ENCODE results near the gene APEH.

Gene APEH

DNA sequence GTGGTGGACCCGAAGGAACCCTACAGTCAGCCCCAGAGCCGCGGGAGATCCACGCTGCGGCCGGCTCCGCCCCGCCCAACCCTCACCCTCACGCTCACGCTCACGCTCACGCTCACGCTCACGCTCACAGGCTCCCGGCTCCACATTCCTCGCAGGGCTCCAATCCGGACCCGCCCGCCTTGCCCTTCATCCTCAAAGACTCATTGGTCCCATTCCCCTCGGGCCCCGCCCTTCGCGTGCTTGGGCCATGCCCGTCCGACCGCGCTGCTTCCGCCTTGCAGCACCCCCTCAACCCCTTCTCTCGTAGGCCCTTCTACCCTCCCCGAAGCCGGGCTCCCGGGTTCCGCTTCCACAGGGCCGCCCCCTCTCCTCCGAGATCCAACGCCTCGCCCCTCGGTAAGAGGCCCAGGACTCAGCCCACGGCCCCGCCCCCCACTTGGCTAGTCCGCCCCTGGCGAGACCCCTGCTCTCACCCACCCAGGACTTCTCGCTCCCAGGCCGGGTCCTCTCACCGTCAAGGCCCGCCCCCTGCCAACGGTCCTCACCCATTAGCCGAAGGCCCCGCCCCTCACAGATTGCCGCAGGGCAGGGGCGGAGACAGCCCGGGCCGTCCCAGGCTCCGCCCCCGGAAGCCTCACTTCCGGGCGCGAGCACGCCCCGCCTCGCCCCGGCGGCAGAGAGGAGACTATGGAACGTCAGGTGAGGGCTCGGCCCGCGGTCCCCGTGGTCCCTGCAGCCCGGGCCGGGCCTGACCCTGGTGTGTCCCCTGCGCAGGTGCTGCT is at the start of gene APEH:
Gene APEH (plus strand): TSS at position 637 of the 782 bp plus-strand sequence. CDS start 51 bp downstream, at position 688.
- DNase-seq, result no peak

DNA sequence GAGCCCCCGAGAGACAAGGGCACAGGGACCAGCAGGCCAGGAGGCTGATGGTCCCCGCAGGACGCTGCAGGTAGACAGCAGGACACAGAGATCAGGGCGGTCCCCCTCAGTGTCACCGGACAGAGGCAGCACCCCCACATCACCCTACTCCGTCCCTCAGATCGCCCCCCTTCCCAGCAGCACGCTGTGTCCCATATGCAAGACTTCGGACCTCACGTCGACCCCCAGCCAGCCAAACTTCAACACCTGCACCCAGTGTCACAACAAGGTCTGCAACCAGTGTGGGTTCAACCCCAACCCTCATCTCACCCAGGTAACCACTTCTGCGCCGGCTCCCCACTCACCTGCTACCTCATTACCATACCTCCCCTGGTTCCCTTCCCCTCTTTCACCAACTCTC is 49.1 kb upstream of the APEH start:
- DNase-seq, result no peak

DNA sequence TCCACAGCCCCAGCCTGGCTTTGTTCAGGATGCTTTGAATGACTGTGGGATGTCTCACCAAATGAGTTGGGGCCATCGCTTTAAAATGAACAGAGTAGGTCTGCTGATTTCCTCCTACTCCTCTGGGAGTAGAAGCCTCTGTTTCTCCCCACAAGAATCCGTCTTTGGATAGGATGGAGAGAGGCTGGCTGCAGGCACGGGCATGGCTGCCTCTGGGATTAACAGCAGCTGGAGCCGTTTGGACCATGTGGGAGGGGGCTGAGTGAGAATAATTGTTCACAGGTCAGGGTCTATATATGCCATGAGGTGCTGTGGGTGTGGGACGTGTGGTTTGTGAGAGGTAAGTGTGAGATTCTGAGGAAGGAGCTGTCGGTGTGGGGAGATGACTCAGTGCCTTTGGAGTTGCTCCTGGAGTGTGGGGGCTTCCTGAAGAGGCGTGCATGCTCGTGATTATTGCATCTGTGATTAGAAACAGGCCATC is 48.0 kb upstream of the APEH start:
- peak in 1 of 2 donors; percentile 32 for DNase-seq

DNA sequence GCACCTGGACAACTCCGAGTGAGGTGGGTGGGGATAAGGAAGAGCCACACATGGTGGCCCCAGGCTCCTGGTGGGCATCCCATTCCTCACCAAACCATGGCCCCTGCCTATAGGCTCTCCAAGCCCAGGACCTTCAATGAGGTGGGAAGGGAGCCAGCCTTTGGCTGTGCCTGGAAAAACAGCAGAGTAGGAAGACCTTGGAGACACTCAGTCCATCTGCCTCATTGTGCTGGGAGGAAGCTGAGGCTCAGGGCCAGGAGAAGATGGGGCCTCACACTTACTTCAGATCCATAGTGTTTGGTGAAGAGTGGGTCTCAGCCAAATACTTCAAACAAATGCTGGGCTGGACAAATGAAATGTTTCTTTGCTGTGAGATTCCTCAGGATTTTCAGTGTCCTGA is 47.4 kb upstream of the APEH start:
- no peak for DNase-seq

DNA sequence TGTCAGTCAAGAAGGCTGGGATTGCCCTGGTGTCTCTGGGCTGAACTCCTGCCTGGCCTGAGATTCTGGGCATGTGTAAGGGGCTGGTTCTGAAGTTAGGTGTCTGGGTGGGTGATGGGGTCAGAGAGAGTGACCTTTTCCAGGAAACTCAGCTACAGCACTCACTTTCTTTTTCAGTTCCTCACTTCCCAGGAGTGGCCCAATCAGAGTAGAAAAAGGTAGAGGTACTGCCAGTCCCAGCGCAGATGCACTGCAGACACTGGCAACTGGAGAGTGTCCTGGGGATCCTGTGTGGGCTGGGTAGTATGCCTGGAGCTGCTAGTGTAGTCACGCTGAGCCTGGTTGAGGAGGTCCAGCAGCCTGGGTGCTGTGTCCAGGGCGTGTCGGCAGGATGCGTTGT is 46.5 kb upstream of the APEH start:
- DNase-seq, result no peak

DNA sequence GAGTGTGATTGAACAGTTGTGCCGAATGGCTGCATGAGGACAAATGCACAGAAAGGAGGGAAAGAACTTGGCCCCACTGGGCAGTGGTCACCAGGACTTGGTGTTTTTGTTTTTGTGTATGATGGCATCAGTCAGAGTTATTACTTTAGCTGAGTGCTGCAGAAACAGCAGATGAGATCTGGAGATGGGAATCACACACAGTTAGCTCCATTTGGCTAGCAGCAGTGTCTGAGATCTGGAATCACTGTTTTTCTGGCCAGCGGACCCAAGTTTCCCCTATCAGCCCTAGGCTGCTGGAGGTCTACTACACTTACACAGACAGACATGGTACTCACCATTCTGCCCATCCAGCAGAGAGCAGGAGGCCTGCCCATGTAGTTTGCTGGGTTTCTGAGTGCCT is 45.9 kb upstream of the APEH start:
- DNase-seq, result no peak

DNA sequence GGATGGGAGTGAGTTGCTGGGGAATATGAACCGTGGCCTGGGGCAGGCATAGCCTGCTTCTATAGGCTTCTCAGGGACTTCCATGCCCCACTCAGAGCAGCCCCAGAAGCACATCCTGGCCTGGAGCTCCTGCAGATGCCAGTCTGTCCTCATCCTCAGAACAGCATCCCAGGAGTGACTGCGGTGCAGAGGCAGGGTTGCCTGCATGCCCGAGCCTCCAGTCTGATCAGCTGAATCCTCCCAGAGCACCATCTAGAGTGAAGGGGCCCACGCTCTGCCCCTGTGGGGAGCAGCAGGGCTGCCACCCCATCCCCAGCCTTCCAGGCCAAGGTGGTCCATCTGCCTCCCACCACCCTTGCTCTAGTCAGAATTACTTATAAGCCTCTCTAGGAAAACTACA is 44.7 kb upstream of the APEH start:
- no peak for DNase-seq

DNA sequence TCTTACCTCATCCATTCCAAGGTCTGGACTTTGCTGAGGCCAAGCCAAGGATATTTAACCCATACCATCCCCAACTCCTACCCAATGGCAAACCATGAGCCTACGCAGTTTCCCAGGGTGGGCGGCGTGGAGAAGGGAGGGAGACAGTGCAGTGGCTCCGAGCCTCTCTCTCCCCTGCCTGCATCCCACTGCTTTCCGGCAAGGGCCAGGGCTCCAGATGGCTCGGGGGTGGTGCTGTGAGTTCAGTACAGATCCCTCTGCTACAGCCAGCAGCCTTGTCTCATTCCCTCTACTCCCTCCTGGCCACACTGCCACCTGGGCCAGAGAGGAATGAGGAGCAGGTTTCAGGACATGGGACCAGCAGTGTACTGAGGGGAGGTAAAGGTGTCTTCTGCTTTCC is 44.3 kb upstream of the APEH start:
- peak in 1 of 2 donors; percentile 36 for DNase-seq

DNA sequence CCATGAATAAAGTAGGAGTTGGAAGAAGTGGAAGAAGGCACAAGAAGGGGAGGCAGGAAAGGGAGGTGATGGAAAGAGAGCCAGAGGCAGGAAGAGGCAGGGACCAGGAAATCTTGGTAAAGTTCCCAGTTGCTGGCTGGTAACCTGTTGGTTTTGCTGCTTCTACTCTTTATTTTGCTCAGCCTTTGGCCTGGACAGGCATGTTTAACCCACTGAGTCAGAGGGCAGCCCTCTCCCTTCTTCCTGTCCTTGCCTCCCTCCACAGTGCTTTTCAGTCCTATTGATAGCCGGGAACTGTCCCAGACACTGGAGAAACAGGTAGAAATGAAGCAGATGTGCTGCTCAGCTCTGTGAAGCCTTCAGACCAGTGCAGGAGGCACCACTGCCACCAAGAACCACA is 43.4 kb upstream of the APEH start:
- no peak for DNase-seq

DNA sequence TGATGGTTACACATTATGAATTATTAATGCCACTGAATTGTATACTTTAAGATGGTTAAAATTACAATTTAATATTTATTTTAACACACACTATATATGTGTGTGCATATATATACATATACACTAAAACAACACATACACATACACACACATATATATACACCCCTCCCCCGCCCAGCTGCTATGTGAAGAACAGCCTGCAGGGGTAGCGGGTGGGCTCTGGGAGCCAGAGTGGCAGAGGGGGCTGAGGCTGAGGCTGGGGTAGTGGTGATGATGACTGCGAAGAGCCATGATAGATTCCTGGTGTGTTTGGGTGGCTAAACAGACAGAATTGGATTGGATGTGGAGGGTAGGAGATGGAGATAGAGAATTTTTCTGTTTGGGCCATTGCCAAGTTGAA is 39.4 kb upstream of the APEH start:
- DNase-seq, result no peak

DNA sequence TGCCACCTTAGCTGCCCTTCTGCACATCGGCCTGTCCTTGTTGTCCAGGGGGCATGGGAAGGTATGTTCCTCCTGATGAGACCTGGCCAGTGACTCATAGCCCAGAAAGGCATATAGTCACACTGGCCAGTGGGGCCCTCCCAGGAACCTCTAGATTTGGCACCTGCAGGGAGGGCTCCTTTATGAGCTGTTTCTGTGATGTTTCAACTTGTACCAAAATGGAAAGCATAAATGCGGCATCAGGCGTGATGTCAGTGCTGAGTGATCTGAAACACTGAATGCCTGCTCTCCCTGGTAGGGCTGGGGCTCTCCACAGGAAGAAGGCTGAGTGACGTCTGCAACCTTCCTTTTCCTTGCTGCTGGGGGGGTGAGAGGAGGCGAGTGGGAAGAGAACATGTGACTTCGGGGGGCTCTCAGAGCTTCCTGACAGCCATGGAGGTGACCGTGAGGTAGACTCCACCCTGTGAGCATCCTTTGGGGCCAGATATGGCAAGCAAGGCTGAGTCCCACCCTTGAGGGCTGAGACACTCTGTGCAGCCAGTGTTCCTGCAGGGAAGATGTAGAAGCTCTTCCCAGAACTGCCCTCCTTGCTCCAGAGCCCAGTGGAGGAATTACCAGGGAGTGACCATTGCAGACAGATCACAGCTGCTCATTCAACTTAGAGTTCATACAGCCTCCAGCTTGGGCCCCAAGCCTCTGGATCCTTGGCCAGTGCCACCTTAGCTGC is 37.1 kb upstream of the APEH start:
- DNase-seq, result no peak

DNA sequence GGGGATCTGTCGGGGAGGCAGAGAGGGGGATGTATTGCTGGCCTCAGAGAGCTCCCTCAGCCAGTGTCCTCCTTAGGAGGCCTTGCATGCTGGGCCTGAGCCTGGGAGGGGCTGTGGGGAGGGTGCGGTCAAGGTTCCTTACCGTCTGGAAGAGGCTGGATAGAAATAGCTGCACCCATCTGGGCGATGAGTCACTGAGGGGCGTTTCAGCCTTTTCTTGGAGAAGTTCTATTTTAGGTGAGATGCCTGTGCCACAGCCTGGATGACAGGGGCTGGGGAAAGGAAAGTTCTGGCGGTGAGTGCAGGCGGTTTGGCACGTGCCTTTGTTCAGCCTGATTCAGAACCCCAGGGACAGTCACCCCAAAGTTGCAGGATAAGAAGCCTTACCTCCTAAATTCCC is 35.7 kb upstream of the APEH start:
- DNase-seq, result peak in 1 of 2 donors; percentile 37

DNA sequence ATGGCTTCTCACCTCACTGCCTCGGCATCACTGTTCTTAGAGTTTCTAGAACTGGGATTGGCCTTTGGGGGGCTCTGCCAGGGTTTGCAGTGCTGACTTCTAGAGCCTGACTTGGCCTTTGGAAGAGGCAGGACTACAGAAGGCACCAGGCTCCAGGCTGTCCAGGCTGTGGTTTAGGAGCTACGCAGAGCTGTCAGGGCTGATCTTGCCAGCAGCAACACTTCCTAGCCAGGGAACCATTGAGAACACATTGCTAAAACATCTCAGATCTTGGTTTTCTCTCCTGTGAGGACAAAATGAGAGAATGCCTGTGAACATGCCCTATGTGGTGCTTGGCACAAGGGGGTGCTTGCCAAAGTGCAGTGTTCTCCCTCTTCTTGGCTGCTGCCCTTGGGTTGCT is 34.6 kb upstream of the APEH start:
- DNase-seq, result no peak

DNA sequence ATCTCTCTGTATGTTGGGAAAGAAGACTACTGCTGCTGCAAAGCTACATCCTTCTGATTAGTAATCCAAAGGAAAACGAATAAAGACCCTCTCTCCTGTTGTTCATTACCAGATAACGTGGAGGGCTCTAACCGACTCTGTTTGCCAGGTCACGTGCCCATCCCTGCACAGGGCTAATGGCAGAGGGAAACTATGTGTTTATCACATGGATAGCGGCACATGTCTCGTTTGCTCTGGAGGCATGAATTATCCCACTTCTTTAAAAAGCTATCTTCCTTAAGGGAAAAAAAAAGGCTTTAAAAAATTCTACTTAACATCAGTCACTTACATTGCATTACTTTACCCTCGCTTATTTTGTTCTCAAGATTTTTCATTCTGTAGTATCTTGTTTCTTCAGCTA is 32.9 kb upstream of the APEH start:
- DNase-seq, result no peak

DNA sequence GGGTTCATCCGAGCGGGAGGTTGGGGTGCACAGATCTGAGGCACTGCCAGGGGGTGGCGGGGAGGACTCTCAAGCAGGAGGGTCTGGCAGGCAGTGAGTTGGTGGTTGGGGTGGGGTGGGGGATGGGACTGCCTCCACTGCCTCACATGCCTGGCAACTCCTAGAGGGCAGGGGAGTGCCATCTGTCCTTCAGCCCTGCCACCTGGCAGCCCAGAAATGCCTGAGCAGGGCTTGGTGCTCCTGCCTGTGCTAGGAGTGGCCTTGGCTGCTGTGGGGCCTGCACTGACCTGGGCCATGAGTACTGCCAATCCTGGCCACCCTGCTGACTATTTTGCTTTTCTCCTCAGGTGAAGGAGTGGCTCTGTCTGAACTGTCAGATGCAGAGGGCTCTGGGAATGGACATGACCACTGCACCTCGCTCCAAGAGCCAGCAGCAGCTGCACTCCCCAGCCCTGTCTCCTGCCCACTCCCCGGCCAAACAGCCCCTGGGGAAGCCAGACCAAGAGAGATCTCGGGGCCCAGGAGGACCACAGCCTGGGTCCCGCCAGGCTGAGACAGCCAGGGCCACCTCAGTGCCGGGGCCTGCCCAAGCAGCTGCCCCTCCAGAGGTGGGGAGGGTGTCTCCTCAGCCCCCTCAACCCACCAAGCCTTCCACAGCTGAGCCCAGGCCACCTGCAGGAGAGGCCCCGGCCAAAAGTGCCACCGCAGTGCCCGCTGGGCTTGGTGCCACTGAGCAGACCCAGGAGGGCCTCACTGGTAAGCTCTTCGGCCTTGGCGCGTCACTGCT is 32.0 kb upstream of the APEH start:
- no peak for DNase-seq

DNA sequence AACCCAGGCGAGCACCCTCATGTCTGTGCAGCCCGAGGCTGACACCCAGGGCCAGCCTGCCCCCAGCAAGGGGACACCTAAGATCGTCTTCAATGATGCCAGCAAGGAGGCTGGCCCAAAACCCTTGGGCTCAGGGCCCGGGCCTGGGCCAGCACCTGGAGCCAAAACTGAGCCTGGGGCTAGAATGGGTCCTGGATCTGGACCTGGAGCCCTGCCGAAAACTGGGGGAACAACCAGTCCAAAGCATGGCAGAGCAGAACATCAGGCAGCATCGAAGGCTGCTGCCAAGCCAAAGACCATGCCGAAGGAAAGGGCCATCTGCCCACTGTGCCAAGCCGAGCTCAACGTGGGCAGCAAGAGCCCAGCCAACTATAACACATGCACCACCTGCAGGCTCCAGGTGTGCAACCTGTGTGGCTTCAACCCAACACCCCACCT is 31.4 kb upstream of the APEH start:
- no peak for DNase-seq

DNA sequence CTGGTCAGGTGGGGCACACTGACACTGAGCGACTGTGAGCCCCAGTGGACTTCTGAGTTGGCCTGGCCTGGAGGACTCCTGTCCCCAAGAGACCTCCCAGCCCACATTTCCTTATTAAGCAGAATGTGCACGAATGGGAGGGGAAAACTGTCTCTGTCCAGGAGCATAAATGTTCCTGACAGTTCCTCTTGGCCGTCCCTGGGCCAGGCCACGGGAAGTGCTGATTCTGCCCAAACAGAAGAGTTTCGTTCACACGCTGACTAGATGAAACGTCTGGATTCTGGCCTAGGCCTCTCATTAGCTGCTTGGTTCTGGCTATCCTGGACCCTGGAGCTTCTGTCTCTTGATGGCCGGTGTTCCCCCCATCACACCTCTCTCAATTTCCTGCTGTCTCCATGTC is 29.5 kb upstream of the APEH start:
- DNase-seq, result no peak

DNA sequence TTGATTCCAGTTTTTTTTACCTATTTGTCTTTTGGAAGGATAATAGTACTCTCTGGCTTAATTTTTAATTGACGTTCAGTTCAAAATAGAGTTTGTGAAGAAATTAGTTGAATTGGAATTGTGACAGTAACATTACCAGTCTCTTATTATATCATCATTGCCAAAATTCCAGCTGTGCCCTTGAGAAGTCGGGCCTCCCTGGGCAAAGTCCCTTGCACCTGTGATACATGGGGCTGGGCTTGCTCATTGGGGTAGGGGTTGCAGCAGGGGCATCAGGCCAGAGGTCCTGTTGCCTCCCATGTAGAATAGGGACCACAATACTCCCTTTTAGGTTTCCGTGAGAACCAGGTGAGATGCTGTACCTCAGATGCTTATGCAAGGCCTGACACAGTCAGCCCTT is 27.9 kb upstream of the APEH start:
- DNase-seq, result no peak

DNA sequence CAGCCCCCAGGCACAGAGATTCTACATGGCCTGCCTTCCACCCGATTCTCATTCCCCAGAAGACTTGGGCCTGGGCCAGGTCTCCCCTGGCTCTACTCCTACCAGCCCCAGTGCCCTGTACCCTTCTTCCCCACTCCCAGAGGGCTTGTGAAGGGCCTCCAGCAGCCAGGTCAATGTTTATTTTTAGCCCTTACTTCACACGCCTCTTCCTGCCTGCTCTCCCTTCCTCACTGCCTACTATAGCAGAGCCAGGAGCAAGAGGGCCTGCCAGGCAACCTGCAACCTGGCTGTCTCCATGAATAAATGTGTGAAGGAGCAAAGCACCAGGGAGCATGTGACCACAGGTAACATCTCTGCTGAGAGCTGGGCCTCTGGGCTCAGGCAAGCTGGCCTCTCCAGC is 26.4 kb upstream of the APEH start:
- DNase-seq, result no peak

DNA sequence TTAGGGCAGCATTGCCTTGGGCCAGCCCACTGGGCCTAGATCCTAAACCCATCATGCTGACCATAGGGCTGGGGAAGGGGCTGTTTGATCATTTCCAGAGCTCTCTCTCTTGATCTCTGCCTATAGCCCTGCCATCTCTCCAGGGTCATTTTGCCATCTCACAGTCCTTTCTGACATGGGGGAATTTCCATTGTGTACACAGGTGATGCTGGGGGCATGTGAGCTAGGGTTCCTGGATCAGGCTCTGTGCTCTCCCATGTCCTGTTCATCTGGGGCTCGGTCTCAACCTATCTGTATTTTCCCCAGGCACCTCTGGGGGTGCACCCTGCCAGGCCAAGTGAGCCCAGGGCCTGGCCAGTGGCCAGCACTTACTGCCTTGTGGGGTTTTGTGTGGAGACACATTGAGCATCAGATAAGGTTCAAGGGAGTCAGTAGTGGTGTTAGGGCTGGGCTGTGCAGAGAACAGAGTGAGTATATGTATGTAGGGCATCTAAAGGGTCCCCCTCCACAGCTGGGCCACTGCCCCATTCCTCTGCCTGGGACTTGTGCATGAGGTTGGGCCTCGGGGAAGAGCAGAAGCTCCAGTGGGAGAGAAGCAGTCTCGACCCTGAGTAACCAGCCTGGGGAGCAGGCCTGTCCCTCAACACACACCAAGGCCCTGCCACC is 25.7 kb upstream of the APEH start:
- no peak for DNase-seq

DNA sequence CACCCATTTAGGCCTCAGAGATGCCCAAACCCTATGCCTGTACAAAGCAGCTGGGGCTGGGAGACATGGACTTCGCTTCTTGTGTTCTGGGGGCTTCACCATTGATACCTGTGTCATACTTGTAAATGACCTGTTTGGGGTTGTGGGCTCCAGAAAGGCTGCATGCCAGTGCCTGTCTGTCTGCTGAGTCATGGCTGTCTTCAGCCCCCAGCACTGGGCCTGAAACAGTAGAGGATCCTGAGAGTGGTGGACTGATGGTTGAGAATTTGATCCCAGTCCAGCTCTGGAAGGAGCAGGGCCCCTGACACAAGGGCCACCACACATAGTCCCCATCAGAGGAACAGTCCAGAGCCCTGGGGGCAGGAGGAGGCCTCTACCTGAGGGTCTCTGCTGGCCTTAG is 24.6 kb upstream of the APEH start:
- DNase-seq, result no peak

DNA sequence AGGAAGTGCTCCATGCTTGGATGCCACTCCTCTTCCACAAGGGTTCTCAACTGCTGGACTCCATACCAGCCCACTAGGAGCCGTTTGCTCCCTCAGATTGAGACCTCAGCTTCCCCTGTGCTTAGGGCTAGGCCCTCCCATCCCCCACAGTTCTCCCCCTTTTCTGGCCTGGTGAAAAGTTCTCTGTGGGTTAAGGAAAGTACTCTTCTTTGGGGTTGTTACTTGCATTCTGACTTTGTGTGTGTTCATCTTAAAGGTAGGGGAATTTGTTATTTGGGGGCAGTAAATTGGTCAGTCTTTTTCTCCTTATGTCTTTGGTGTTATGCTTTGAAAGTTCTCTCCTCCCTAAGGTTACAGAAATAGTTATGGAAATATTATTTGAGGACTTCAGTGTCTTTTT is 24.0 kb upstream of the APEH start:
- DNase-seq, result no peak

DNA sequence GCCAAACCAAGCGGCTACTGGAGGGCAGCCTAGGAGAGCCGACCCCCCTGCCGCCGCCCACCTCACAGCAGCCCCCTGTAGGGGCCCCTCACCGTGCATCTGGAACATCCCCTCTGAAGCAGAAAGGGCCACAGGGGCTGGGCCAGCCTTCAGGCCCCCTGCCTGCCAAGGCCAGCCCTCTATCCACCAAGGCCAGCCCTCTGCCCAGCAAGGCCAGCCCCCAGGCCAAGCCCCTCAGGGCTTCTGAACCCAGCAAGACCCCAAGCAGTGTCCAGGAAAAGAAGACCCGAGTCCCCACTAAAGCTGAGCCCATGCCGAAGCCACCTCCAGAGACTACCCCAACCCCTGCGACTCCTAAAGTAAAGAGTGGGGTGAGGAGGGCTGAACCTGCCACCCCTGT is 23.5 kb upstream of the APEH start:
- DNase-seq, result no peak
